ENCODE data around the gene NMB.
A peak's percentile ranks its signal among the peaks of the same experiment; 100 is the strongest.
"Not testable (repeated sequence)": the region's sequence is repeated elsewhere in the genome, so short reads cannot be mapped to it uniquely, and the experiment has no call there.

NMB gene

DNA sequence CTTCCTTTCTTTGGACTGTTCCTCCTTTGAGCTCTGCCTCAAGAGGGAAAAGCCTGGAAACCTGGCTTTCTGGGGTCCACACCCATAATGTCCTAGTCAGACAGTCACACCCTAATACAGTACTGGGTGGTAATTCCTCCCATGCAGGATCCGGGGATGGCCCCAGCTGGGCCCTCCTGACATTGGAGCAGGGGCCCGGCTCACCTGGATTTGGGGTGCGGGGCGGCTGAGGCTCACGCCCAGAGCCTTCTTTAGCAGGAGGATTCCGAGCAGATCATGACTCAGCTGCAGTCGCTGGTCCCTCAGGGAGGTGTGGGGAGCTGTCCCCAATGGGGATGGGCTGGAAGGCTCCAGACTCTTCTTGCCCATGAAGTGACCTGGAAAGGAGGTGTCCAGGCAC, 1.0 kb downstream of the NMB start:
- no peak for DNase-seq

DNA sequence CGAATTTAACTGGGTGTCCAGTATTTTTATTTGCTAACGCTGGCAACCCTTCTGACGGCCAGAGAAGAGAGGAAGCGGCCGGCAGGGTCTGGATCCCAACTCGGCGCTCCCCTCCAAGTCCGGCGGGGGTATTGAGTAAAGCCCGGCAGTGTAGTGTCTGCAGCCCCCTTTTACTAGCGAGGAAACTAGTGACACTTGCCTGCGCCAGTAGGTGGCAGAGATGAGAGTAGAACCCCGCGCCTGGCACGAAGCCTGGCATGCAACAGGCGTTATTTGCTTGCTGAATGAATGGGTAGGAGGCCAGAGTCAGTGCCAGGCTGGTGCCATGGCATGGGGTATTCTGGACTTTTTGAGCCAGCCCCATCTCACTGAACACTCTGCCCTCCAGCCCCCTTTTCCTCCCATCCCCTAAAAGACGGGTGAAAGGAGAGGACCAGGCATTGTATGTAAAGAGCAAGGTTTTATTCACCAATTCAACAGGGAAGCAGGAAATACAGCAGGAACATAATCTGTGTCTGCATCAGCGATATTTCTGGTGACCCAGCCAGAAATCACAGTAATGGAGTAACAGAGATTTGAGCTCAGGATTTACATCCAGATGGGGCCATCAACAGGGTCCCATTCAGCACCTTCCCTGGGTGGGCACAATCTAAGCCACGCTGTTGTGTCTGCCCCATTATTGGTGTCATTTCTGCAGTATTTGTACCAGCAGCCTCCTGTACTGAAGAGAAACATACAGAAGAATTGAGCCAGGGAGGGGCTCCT, 3.1 kb downstream of the NMB start:
- DNase-seq: peak; percentile 21 to 90 (median 72)

GRCh38 chr15:84653910-84654688, 3.9 kb downstream of the NMB start, which contains the start of gene WDR73:
Gene WDR73, minus strand, starts transcription at chr15:84654283. Its CDS starts 9 bp downstream, at chr15:84654274.
- peak; percentile 67 to 100 (median 97) for DNase-seq

GRCh38 chr15:84653584-84653909, 4.5 kb downstream of the NMB start:
- DNase-seq: peak in 1 of 56 donors; percentile 57

GRCh38 chr15:84649706-84650105, 8.3 kb downstream of the NMB start:
- no peak for DNase-seq

DNA sequence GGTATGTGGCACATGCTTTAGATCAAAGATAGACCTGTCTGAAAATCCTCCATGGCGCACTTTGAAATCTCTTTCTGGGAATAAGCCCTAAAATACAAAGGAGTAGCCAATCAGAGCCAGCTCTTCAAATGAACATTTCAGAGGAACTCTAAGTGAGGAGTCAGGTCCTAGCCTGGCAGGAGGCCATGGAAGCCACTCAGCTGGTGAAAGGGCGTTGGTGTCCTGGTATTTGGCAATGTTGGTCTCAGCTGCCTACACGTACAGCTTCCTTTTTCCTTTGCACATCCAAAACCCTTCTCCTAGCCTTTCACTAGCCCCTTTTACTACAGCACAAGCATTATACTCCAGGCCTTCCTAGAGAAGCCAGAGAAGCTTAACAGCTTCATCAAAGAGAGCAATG, 9.5 kb downstream of the NMB start:
- DNase-seq: no peak

GRCh38 chr15:84647726-84648125, 10.3 kb downstream of the NMB start:
- no peak for DNase-seq

DNA sequence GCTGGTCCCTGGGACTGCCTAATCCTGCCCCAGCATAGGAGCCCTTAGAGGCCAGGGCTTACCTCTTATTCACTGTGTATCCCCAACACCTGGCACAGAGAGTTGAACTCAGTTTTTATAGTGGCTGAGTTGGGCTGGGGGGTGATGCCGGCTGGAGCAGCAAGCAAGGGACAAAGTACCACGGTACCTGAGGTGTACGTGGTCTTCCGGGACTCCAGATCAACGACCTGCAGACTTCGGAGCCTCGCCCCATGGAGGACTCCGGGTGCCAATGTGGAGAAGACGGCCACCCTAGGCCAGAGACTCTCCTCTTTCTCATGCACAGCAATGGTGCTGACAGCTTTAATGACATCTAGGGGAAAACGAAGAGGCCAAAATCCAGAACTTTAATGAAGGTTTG, 12.0 kb downstream of the NMB start:
- DNase-seq: no peak

DNA sequence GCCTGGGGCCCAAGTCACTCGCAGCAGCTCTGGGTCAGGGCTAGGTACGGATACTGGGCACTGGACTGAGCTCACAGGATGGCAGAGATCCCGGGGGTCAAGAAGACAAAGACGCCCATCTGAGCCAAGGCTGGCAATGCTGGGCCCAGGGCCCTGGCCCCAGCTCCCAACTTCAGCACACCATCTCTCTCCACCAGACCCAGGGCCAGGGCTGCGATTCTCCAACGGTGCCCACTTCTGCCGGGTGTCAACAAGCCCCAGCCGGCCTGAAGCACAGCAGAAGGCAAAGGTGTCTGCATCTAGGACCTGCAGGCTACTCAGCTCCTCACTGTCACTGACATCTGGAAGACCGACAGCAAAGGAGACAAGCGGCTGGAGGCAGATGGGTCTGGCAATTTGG, 12.5 kb downstream of the NMB start:
- peak in 2 of 56 donors; percentile 3 to 9 for DNase-seq

GRCh38 chr15:84643838-84644237, 14.2 kb downstream of the NMB start:
- DNase-seq: no peak

DNA sequence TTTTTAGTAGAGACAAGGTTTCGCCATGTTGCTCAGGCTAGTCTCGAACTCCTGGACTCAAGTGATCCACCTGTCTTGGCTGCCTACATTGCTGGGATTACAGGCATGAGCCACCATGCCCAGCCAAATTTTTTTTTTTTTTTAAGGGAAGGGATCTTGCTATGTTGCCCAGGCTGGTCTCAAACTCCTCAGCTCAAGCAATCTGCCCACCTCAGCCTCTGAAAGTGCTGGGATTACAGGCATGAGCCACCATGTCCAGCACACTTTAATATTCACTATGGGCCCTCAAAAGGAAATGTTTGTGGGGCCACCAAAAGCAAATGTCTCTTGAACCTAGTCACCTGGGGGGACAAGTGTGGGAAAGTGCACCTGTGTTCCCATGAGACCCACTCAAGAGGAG, 15.4 kb downstream of the NMB start:
- DNase-seq: not testable (repeated sequence)

- DNase-seq: not testable (repeated sequence)
Measured at GRCh38 chr15:84641871-84642270, 16.1 kb downstream of the NMB start.

- peak in 8 of 56 donors; percentile 6 to 28 (median 20) for DNase-seq
Measured at GRCh38 chr15:84638103-84638502, 19.9 kb downstream of the NMB start.

- DNase-seq: no peak
Measured at GRCh38 chr15:84634228-84634837, 23.7 kb downstream of the NMB start.

DNA sequence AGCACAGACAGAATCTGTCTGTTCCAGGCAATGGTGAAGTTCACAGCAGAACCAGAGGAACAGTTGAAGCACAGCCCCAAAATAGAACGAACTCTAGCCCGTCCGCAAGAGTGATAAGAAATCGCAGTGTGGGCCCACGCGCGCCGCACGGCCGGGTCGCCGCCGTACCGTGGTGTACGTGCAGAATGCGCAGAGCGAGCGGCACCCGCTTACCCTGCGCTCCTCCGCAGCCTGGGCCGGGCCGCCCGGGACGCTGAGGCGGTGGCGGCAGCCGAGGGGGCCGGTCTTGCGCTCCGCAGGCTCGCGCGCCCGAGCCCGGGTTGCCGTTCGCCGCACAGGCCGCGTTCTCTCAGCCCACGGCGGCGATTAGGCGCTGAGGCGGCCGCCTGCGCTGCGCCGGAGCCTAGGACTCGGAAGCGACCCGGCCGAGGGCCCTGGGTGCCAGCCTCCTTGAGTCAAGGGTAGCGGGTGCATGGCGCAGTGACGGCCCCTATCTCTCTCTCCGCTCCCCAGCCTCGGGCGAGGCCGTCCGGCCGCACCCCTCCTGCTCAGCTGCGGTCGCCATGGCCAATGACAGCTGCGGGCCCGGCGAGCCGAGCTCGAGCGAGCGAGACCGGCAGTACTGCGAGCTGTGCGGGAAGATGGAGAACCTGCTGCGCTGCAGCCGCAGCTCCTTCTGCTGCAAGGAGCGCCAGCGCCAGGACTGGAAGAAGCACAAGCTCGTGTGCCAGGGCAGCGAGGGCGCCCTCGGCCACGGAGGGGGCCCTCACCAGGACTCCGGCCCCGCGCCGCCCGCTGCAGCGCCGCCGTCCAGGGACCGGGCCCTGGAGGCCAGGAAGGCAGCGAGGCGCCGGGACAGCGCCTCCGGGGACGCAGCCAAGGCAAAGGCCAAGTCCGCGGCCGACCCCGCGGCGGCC, 24.4 kb downstream of the NMB start:
- DNase-seq: peak in 51 of 56 donors; percentile 8 to 87 (median 62)

- DNase-seq: no peak
Measured at GRCh38 chr15:84631706-84632272, 26.2 kb downstream of the NMB start.

DNA sequence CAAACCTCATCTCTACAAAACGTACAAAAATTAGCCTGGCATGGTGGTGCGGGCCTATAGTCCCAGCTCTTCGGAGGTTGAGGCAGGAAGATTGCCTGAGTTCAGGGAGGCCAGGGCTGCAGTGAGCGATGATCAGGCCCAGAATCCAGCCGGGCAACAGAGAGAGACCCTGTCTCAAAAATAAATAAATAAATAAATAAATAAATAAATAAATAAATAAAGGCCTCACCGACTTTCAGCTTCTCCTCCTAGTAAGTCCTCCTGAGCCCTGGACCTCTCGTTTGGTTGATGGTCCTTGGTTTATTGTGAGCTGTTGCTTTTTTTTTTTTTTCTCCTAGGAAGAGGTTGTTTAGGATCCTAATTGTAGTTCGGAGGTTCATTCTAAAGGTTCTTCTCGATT, 29.0 kb downstream of the NMB start:
- no peak for DNase-seq

GRCh38 chr15:84625123-84625522, 32.9 kb downstream of the NMB start:
- no peak for DNase-seq

DNA sequence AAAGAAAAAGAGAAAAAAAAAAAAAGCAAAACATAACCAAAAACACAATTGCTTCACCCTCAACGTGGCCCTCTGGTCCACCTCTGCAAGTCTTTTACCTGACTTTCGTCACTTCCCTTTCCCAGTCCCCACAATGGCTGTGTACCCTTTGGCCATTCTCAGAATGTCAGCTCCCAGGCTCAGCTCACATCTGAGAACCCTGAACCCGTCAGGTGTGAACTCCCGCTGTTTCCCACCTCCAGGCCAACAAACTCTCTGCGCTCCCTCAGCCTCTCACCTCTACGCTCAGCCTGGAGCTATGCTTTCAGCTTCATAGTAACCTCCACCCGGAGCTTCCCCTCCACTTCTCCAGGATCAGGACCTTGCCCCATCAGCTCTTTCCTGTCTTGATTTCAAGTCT, 33.6 kb downstream of the NMB start:
- no peak for DNase-seq

- no peak for DNase-seq
Measured at GRCh38 chr15:84621358-84621979, 36.5 kb downstream of the NMB start.
